ENCODE data around the gene SAMSN1.

The SAMSN1 gene

GRCh38 chr21:14572204-14572780, 26.2 kb upstream of the SAMSN1 start:
- H2AFZ ChIP-seq (ENCODE audit: low read length): no peak overlapping the region
- H3K4me1 ChIP-seq (ENCODE audit: insufficient read depth, low read length, severe bottlenecking): peaks cover 45% of the 10 kb centered on the region
- no peaks in the 10 kb centered on the region for H3K36me3 ChIP-seq (ENCODE audit: insufficient read depth, low read length)

GRCh38 chr21:14569868-14570267, 23.8 kb upstream of the SAMSN1 start:
- H3K4me2 ChIP-seq (ENCODE audit: low read length): no peak overlapping the region
- no peak for TF ChIP-seq CTCF (IDR thresholded peaks at IDR 0.05; ENCODE audit: low read length)

More at GRCh38 chr21:14572204-14572780, 26.2 kb upstream of the SAMSN1 start:
- no peak for TF ChIP-seq CTCF (IDR thresholded peaks at IDR 0.05; ENCODE audit: low read length)
- TF ChIP-seq EZH2 (IDR thresholded peaks at IDR 0.05; ENCODE audit: borderline replicate concordance, low read length): no peak
- no peak overlapping the region for H3K4me3 ChIP-seq (ENCODE audit: low read depth, low read length, poor library complexity, severe bottlenecking)
- no peaks in the 10 kb centered on the region for H3K9me2 ChIP-seq (ENCODE audit: low read depth, low read length)
- H3K79me2 ChIP-seq (ENCODE audit: insufficient read depth, low read length): no peaks in the 10 kb centered on the region
- no peaks in the 10 kb centered on the region for H3K27me3 ChIP-seq (ENCODE audit: insufficient read depth, low read length)
- H3K9me3 ChIP-seq (ENCODE audit: low read length): no peaks in the 10 kb centered on the region
- peak overlapping the region; percentile 46 for H3K27ac ChIP-seq (ENCODE audit: low read depth, low read length, poor library complexity, severe bottlenecking)
- no peak overlapping the region for H3K4me2 ChIP-seq (ENCODE audit: low read length)
- no peaks in the 10 kb centered on the region for H3F3A ChIP-seq (ENCODE audit: insufficient read depth, low read length)
- H4K20me1 ChIP-seq (ENCODE audit: insufficient read depth, low read length): no peaks in the 10 kb centered on the region
- H3K9ac ChIP-seq (ENCODE audit: low read length): no peak overlapping the region

GRCh38 chr21:14569026-14569621, 23.0 kb upstream of the SAMSN1 start:
- no peak overlapping the region for H2AFZ ChIP-seq (ENCODE audit: low read length)
- no peak overlapping the region for H3K4me3 ChIP-seq (ENCODE audit: low read depth, low read length, poor library complexity, severe bottlenecking)
- H3K9me2 ChIP-seq (ENCODE audit: low read depth, low read length): no peaks in the 10 kb centered on the region
- H3K9ac ChIP-seq (ENCODE audit: low read length): no peak overlapping the region
- no peak overlapping the region for H3K27ac ChIP-seq (ENCODE audit: low read depth, low read length, poor library complexity, severe bottlenecking)
- H4K20me1 ChIP-seq (ENCODE audit: insufficient read depth, low read length): no peaks in the 10 kb centered on the region
- H3K36me3 ChIP-seq (ENCODE audit: insufficient read depth, low read length): no peaks in the 10 kb centered on the region
- no peak overlapping the region for H3K4me2 ChIP-seq (ENCODE audit: low read length)
- H3F3A ChIP-seq (ENCODE audit: insufficient read depth, low read length): no peaks in the 10 kb centered on the region
- H3K4me1 ChIP-seq (ENCODE audit: insufficient read depth, low read length, severe bottlenecking): peaks cover 37% of the 10 kb centered on the region
- no peaks in the 10 kb centered on the region for H3K79me2 ChIP-seq (ENCODE audit: insufficient read depth, low read length)
- H3K9me3 ChIP-seq (ENCODE audit: low read length): no peaks in the 10 kb centered on the region
- TF ChIP-seq CTCF (IDR thresholded peaks at IDR 0.05; ENCODE audit: low read length): no peak
- TF ChIP-seq EZH2 (IDR thresholded peaks at IDR 0.05; ENCODE audit: borderline replicate concordance, low read length): no peak
- H3K27me3 ChIP-seq (ENCODE audit: insufficient read depth, low read length): no peaks in the 10 kb centered on the region

More at GRCh38 chr21:14569868-14570267, 23.8 kb upstream of the SAMSN1 start:
- Histone ChIP-seq H3K9me2 (ENCODE audit: low read depth, low read length) (no peaks in the 10 kb centered on the region), H4K20me1 (ENCODE audit: insufficient read depth, low read length) (no peaks in the 10 kb centered on the region), H3K4me1 (ENCODE audit: insufficient read depth, low read length, severe bottlenecking) (peaks cover 37% of the 10 kb centered on the region), H3K9me3 (ENCODE audit: low read length) (no peaks in the 10 kb centered on the region), H3K36me3 (ENCODE audit: insufficient read depth, low read length) (no peaks in the 10 kb centered on the region), H3K27me3 (ENCODE audit: insufficient read depth, low read length) (no peaks in the 10 kb centered on the region), H2AFZ (ENCODE audit: low read length) (no peak overlapping the region), H3K79me2 (ENCODE audit: insufficient read depth, low read length) (no peaks in the 10 kb centered on the region), H3K9ac (ENCODE audit: low read length) (no peak overlapping the region), H3K27ac (ENCODE audit: low read depth, low read length, poor library complexity, severe bottlenecking) (no peak overlapping the region), H3F3A (ENCODE audit: insufficient read depth, low read length) (no peaks in the 10 kb centered on the region), H3K4me3 (ENCODE audit: low read depth, low read length, poor library complexity, severe bottlenecking) (no peak overlapping the region)

All from OCI-LY1 (cell line).